Measurements from ENCODE around the gene IL1RAPL1. TPM values are rescaled to one million over a fixed set of nuclear protein-coding genes. Genes with fewer than 3 reads are reported as not detected.

IL1RAPL1 gene
- polyA plus RNA-seq, 1 of the 3 experiments (the other 2 are of a cell fraction), result 2.8 TPM

- Histone ChIP-seq H3K27me3 (ENCODE audit: insufficient read depth) (no peaks in the 10 kb centered on the region), H3K9ac (no peak overlapping the region), H2AFZ (ENCODE audit: low read depth) (no peak overlapping the region), H4K20me1 (ENCODE audit: insufficient read depth) (no peaks in the 10 kb centered on the region), H3K79me2 (ENCODE audit: insufficient read depth) (no peaks in the 10 kb centered on the region), H3K4me2 (no peak overlapping the region), H3K9me3 (no peaks in the 10 kb centered on the region), H3F3A (replicated peaks; ENCODE audit: insufficient read depth) (no peaks in the 10 kb centered on the region), H3K27ac (ENCODE audit: low read depth in 2 of 2, low read length in 1 of 2) (no peak overlapping the region), H3K36me3 (replicated peaks in 1 of 2; ENCODE audit: control insufficient read depth in 1 of 2, insufficient read depth in 2 of 2, low read length in 1 of 2) (no peaks in the 10 kb centered on the region), H3K4me3 (ENCODE audit: low read depth in 2 of 2, low read length in 1 of 2) (no peak overlapping the region), H3K9me2 (no peaks in the 10 kb centered on the region), H3K4me1 (ENCODE audit: control insufficient read depth in 1 of 2, insufficient read depth in 2 of 2, low read depth in 1 of 2, low read length in 1 of 2) (no peaks in the 10 kb centered on the region)
- ChIA-PET POLR2A (no interaction called here), CTCF (no interaction called here)
- 16% methylated on average over 3 of the region's 3 CpGs for WGBS (ENCODE audit: low lambda C conversion rate)
- no peak for DNase-seq
- TF ChIP-seq GATA2 (CRISPR knock-in tag; IDR thresholded peaks at IDR 0.05), result no peak
- TF ChIP-seq TAF1 (IDR thresholded peaks at IDR 0.05; ENCODE audit: borderline replicate concordance, low read depth, low read length), result no peak
- TF ChIP-seq TCF12 (IDR thresholded peaks at IDR 0.05), result no peak
- TF ChIP-seq NFIC (IDR thresholded peaks at IDR 0.05; ENCODE audit: borderline replicate concordance), result no peak
- TF ChIP-seq CHD2 (IDR thresholded peaks at IDR 0.05; ENCODE audit: low read length, partially characterized antibody), result no peak
- TF ChIP-seq SIN3A (IDR thresholded peaks at IDR 0.05; ENCODE audit: borderline replicate concordance, low read depth, low read length), result no peak
- no peak for TF ChIP-seq ELF1 (IDR thresholded peaks at IDR 0.05)
- TF ChIP-seq FOXM1 (IDR thresholded peaks at IDR 0.05; ENCODE audit: low read depth), result no peak
- no peak for TF ChIP-seq NRF1 (IDR thresholded peaks at IDR 0.05; ENCODE audit: low read depth, low read length)
- TF ChIP-seq USF1 (IDR thresholded peaks at IDR 0.05; ENCODE audit: borderline replicate concordance, low read depth), result no peak
- TF ChIP-seq FOXJ3 (CRISPR knock-in tag; IDR thresholded peaks at IDR 0.05), result no peak
- TF ChIP-seq USF2 (IDR thresholded peaks at IDR 0.05; ENCODE audit: borderline replicate concordance, low read depth, low read length), result no peak
- no peak for TF ChIP-seq IRF3 (IDR thresholded peaks at IDR 0.05; ENCODE audit: low read depth, low read length)
- TF ChIP-seq YY1 (IDR thresholded peaks at IDR 0.05; ENCODE audit: low read depth), result no peak
- TF ChIP-seq POLR2AphosphoS5 (IDR thresholded peaks at IDR 0.05; ENCODE audit: low read depth, low read length), result no peak
Observed at GRCh38 chrX:29422034-29422433, 834.8 kb downstream of the IL1RAPL1 start.

GRCh38 chrX:29431895-29432294 is 844.6 kb downstream of the IL1RAPL1 start:
- no peak overlapping the region for H3K4me2 ChIP-seq
- H3K36me3 ChIP-seq (replicated peaks in 1 of 2; ENCODE audit: control insufficient read depth in 1 of 2, insufficient read depth in 2 of 2, low read length in 1 of 2), result no peaks in the 10 kb centered on the region
- ChIA-PET POLR2A (no interaction called here), CTCF (interaction anchor here (1.1 kb wide), 1 partner anchor 47 kb away, joined by 3 read pairs; no protein-coding TSS in a partner anchor)
- no peaks in the 10 kb centered on the region for H3K4me1 ChIP-seq (ENCODE audit: control insufficient read depth in 1 of 2, insufficient read depth in 2 of 2, low read depth in 1 of 2, low read length in 1 of 2)
- no peaks in the 10 kb centered on the region for H3K9me2 ChIP-seq
- H3K4me3 ChIP-seq (ENCODE audit: low read depth in 2 of 2, low read length in 1 of 2), result no peak overlapping the region
- no peaks in the 10 kb centered on the region for H3K27me3 ChIP-seq (ENCODE audit: insufficient read depth)
- no peaks in the 10 kb centered on the region for H3K9me3 ChIP-seq
- H4K20me1 ChIP-seq (ENCODE audit: insufficient read depth), result no peaks in the 10 kb centered on the region
- no peak for DNase-seq
- H3K9ac ChIP-seq, result no peak overlapping the region
- 18% methylated on average over 2 of the region's 2 CpGs for WGBS (ENCODE audit: low lambda C conversion rate)
- no peaks in the 10 kb centered on the region for H3K79me2 ChIP-seq (ENCODE audit: insufficient read depth)
- no peak overlapping the region for H2AFZ ChIP-seq (ENCODE audit: low read depth)
- H3F3A ChIP-seq (replicated peaks; ENCODE audit: insufficient read depth), result no peaks in the 10 kb centered on the region
- no peak overlapping the region for H3K27ac ChIP-seq (ENCODE audit: low read depth in 2 of 2, low read length in 1 of 2)
- TF ChIP-seq GATA2 (CRISPR knock-in tag; IDR thresholded peaks at IDR 0.05) (no peak), EZH2phosphoT487 (IDR thresholded peaks at IDR 0.05; ENCODE audit: borderline replicate concordance, low read depth) (no peak), TEAD4 (IDR thresholded peaks at IDR 0.05; ENCODE audit: borderline replicate concordance, insufficient read depth) (no peak), MEF2A (IDR thresholded peaks at IDR 0.05; ENCODE audit: borderline replicate concordance, low read depth) (no peak), RCOR1 (IDR thresholded peaks at IDR 0.05; ENCODE audit: low read length) (no peak), EP300 (IDR thresholded peaks at IDR 0.05; ENCODE audit: borderline replicate concordance in 1 of 2, low read depth in 1 of 2, low read length in 1 of 2) (no peak), TAF1 (IDR thresholded peaks at IDR 0.05; ENCODE audit: borderline replicate concordance, low read depth, low read length) (no peak), PBX3 (IDR thresholded peaks at IDR 0.05) (no peak), NRF1 (IDR thresholded peaks at IDR 0.05; ENCODE audit: low read depth, low read length) (no peak), SMC3 (IDR thresholded peaks at IDR 0.05; ENCODE audit: low read depth, low read length) (no peak), MAX (IDR thresholded peaks at IDR 0.05; ENCODE audit: low read depth) (no peak), ELF1 (IDR thresholded peaks at IDR 0.05) (no peak), CTCF (IDR thresholded peaks at IDR 0.05) (no peak), RAD21 (IDR thresholded peaks at IDR 0.05; ENCODE audit: low read length) (no peak)

All from SK-N-SH (cell line).